Measurements from ENCODE around the gene IGF2BP2. TPM values are rescaled to one million over a fixed set of nuclear protein-coding genes. Genes with fewer than 3 reads are reported as not detected.

The IGF2BP2 gene
- total and polyA plus RNA-seq, 2 of the 13 experiments (the other 11 are each of a cell fraction or from before 2014, with no cell fraction given), result 6.5 to 46.0 TPM

GRCh38 chr3:185858502-185859225 lies 33.8 kb upstream of the IGF2BP2 start (continued):
- TF ChIP-seq, protein P1, sequence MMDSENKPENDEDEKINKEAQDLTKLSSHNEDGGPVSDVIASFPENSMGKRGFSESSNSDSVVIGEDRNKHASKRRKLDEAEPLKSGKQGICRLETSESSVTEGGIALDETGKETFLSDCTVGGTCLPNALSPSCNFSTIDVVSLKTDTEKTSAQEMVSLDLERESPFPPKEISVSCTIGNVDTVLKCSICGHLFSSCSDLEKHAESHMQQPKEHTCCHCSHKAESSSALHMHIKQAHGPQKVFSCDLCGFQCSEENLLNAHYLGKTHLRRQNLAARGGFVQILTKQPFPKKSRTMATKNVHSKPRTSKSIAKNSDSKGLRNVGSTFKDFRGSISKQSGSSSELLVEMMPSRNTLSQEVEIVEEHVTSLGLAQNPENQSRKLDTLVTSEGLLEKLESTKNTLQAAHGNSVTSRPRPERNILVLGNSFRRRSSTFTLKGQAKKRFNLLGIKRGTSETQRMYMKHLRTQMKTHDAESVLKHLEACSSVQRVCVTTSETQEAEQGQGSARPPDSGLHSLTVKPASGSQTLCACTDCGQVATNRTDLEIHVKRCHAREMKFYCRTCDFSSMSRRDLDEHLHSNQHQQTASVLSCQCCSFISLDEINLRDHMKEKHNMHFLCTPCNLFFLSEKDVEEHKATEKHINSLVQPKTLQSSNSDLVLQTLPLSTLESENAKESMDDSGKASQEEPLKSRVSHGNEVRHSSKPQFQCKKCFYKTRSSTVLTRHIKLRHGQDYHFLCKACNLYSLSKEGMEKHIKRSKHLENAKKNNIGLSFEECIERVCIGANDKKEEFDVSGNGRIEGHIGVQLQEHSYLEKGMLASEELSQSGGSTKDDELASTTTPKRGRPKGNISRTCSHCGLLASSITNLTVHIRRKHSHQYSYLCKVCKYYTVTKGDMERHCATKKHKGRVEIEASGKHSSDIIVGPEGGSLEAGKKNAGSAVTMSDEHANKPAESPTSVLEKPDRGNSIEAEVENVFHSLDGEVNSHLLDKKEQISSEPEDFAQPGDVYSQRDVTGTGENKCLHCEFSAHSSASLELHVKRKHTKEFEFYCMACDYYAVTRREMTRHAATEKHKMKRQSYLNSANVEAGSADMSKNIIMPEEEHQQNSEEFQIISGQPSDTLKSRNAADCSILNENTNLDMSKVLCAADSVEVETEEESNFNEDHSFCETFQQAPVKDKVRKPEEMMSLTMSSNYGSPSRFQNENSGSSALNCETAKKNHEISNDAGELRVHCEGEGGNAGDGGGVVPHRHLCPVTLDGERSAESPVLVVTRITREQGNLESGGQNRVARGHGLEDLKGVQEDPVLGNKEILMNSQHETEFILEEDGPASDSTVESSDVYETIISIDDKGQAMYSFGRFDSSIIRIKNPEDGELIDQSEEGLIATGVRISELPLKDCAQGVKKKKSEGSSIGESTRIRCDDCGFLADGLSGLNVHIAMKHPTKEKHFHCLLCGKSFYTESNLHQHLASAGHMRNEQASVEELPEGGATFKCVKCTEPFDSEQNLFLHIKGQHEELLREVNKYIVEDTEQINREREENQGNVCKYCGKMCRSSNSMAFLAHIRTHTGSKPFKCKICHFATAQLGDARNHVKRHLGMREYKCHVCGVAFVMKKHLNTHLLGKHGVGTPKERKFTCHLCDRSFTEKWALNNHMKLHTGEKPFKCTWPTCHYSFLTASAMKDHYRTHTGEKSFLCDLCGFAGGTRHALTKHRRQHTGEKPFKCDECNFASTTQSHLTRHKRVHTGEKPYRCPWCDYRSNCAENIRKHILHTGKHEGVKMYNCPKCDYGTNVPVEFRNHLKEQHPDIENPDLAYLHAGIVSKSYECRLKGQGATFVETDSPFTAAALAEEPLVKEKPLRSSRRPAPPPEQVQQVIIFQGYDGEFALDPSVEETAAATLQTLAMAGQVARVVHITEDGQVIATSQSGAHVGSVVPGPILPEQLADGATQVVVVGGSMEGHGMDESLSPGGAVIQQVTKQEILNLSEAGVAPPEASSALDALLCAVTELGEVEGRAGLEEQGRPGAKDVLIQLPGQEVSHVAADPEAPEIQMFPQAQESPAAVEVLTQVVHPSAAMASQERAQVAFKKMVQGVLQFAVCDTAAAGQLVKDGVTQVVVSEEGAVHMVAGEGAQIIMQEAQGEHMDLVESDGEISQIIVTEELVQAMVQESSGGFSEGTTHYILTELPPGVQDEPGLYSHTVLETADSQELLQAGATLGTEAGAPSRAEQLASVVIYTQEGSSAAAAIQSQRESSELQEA (CRISPR knock-in tag; IDR thresholded peaks at IDR 0.05; ENCODE audit: not compliant biosample characterization), result no peak
- TF ChIP-seq ZHX2 (IDR thresholded peaks at IDR 0.05; ENCODE audit: low read depth), result no peak
- no peak; the same call in 1 of the 2 replicates for TF ChIP-seq ZHX2 (CRISPR knock-in tag; IDR thresholded peaks at IDR 0.05; ENCODE audit: borderline replicate concordance)
- 0 out of 2 replicates have a peak, but pooled peaks have one; percentile 51 for TF ChIP-seq SMAD3 (CRISPR knock-in tag; IDR thresholded peaks at IDR 0.05)
- TF ChIP-seq, protein P2, sequence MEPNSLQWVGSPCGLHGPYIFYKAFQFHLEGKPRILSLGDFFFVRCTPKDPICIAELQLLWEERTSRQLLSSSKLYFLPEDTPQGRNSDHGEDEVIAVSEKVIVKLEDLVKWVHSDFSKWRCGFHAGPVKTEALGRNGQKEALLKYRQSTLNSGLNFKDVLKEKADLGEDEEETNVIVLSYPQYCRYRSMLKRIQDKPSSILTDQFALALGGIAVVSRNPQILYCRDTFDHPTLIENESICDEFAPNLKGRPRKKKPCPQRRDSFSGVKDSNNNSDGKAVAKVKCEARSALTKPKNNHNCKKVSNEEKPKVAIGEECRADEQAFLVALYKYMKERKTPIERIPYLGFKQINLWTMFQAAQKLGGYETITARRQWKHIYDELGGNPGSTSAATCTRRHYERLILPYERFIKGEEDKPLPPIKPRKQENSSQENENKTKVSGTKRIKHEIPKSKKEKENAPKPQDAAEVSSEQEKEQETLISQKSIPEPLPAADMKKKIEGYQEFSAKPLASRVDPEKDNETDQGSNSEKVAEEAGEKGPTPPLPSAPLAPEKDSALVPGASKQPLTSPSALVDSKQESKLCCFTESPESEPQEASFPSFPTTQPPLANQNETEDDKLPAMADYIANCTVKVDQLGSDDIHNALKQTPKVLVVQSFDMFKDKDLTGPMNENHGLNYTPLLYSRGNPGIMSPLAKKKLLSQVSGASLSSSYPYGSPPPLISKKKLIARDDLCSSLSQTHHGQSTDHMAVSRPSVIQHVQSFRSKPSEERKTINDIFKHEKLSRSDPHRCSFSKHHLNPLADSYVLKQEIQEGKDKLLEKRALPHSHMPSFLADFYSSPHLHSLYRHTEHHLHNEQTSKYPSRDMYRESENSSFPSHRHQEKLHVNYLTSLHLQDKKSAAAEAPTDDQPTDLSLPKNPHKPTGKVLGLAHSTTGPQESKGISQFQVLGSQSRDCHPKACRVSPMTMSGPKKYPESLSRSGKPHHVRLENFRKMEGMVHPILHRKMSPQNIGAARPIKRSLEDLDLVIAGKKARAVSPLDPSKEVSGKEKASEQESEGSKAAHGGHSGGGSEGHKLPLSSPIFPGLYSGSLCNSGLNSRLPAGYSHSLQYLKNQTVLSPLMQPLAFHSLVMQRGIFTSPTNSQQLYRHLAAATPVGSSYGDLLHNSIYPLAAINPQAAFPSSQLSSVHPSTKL (CRISPR knock-in tag; IDR thresholded peaks at IDR 0.05), result peak; percentile 97
- no peak for TF ChIP-seq EHMT2 (IDR thresholded peaks at IDR 0.05; ENCODE audit: borderline replicate concordance, low read depth, low read length)
- TF ChIP-seq SOX5 (CRISPR knock-in tag; IDR thresholded peaks at IDR 0.05; ENCODE audit: borderline replicate concordance), result peak; percentile 76; the same call in 1 of the 2 replicates
- TF ChIP-seq RFXANK (CRISPR knock-in tag; IDR thresholded peaks at IDR 0.05), result no peak
